Inflammatory macrophage treated with lipopolysaccharide for 4 hours (primary cell): Measurements from ENCODE around the gene DARS2.
A peak's percentile ranks its signal among the peaks of the same experiment; 100 is the strongest.

Experiments used
- DNase-seq: peaks from one replicate; pipeline ENCODE4 v3.0.0-alpha.2; 2020

DARS2 gene

DNA sequence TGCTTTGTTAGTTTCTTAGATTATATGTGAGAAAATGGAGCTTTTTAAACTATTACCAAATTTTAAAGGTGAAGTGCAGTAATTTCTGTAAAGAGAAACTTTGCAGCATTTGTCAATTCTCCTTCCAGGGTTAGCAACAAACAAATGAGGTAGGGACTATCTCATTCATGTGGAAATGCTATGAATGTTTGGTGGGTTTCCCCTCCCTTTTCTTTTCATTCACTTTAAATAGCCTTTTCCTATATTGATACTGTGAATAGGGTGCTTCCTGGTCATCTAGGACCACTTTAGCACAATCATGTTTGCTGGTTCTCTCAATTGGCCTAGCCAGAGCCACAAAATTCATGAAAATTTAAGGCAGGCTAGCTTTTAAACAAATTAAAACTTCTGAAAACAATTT lies 64.3 kb downstream of the DARS2 start:
- no peak for DNase-seq

DNA sequence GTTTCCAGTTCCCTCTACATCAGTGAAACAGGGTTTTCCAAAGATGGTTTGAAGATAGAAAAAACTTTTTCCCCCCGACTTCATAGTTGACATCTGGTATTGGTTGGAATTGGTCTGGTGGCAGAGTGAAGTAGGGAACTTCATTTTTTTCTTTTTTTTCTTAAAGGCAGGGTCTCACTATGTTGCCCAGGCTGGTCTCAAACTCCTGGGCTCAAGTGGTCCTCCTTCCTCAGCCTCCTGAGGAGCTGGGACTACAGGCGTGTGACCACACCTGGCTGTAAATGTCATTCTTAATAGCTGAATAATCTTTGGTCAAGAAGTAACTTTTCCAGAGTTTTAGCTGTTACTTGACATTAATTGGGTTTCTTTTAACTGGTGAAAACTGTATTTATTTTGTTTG lies 65.4 kb downstream of the DARS2 start:
- DNase-seq: no peak

DNA sequence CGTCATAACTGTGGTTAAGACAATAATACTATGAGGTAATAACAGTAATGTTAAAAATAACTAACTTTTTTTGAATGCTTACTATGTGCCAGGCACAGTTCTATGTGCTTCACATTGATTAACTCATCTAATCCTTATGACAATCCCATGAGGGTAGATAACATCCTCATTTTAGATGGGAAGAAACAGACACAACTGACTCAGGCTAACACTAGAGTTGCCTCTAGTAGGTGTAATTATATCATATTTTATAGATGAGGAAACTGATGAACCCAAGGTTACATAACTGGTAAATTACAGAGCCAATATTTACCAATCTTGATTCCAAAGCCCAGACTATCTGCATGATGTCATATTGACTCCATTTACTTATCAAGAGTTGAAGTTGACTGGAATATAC lies 69.1 kb downstream of the DARS2 start:
- peak; percentile 42 for DNase-seq

DNA sequence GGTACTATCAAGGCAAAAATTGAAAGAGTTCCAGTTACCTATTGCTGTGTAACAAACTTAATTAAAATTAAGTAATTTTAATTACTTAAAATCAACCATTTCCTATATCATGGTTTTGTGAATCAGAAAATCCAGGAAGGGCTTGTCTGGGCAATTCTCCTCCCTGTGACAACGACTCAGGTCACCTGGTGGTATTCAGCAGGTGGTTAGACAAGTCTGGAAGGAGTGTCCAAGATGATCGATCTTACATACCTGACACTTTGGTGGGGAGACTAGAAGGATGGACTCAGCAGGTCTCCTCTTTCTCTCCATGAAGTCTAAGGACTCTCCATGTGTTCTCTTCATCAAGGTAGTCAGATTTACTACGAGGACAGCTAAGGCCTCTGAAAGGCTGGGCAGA lies 69.7 kb downstream of the DARS2 start:
- no peak for DNase-seq

DNA sequence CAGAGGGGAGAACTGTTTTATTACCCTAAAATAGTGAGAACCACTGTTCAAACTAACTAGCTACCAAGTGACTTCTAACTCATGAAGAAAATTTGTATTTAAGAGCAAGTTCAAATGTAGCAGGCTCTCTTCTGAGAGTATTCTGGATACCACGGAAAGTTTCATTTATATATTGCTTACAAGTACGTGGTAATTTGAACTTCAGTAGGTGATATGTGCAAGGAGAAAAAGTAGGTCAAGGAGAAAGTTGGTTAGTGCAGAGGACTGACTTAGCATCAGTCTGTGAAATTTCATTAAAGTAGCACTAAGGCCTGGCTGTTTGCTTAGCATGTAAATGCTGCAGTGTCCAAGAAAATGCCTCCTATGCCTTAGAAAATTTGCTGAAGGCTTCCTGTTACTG lies 76.0 kb downstream of the DARS2 start:
- DNase-seq: no peak

DNA sequence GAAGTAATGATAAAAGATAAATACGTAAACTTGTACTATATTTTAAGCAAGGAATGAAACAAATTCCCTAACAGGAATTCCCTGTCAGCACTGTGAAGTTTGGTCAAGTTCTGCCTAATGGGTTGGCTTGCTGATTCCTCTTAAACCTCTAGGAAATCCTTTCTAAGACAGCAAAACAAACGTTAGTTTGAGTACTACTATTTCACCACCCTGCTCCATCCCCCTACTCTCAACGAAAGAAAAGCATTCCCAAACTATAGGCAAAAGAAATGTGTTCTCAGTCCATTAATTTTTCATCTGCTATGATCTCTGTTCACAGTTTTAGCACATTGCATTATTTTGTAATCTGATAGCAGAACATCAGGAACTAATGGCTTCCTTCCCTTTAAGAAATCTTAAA lies 76.5 kb downstream of the DARS2 start:
- no peak for DNase-seq

DNA sequence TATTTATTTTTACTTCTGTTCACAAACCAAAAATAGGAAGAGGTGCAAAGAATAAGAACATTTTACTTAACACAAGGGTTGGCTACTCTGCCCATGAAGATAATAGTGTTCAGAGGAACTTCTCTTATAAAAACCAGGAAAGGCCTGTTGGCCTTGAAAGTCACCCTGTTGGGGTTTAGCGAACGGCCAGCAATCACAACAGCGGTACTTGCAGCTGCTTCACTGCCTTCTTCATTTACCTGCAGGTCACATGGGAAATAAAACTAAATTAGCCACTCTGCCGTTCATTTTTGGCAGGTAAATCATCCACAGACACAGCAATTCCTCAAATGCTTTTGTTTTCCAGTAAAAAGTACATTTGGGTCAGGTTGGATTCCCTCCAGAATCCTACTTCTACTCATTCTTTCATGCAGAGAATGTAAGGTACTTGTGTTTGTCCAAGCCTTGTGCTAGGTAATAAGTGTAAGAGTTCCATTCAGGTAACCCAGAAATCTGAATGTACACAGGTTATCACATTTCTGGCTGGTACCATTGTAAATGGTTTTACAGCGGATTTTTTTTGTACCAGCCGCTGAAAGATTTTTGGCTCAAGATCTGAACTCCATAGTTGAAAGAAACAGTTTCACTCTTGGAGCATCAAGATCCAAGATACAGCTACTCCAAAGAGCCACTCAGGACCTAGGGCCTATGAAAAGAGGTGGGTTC lies 79.5 kb downstream of the DARS2 start:
- no peak for DNase-seq
